HG02759 (cell line): ENCODE measurements around the gene HK1.
"Not testable (repeated sequence)": the region's sequence is repeated elsewhere in the genome, so short reads cannot be mapped to it uniquely, and the experiment has no call there.

Experiments used
- ATAC-seq: cut with Tn5 transposase; IDR thresholded peaks from one replicate; pipeline ENCODE4 v1.9.1; 2021; ENCODE audit warnings: mild to moderate bottlenecking, moderate library complexity; ENCODE audit not compliant: unreplicated experiment

The HK1 gene

DNA sequence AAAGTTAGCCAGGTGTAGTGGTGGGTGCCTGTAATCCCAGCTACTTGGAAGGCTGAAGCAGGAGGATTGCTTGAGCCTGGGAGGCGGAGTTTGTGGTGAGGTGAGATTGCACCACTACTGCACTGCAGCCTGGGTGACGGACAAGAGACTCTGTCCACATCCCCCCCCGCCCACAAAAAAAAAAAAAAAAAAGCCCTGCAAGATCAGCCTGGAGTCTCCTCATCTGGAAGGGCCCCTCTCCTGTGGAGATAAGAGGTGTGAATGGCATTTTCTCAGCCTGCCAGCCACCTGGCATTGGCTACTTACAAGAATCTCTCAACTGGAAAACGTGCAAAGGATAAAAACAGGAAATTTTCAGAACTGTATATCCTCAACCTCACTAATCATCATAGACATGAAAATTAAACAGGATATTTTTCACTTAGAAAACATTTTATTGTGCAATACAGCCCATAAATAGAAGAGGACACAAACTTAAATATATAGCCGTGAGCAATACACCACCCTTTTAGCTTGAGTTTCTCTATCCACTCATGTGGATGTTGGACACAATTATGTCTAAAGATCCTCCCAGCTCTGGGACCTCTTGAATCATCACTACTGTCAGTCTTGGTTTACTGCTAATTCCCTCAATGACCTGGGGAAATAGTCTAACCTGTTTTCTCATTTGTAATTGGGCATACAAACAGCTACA is 161.7 kb downstream of the HK1 start:
- no peak for ATAC-seq

DNA sequence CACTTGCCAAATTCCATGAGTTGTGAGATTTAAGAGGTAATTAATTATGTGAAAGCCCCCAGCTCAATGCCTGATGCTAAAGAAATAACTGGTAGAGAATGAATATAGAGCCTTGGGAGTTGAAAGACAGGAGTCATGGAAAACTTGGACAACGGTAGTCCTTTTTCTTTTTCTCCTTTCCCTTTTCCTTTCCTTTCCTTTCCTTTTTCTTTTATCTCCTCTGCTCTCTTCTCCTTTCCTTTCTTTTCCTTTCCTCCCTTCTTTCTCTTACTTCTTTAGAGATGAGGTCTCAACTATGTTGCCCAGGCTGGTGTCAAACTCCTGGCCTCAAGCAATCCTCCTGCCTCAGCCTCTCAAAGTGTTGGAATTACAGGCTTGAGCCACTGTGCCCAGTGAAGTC is 165.1 kb downstream of the HK1 start:
- ATAC-seq = no peak

DNA sequence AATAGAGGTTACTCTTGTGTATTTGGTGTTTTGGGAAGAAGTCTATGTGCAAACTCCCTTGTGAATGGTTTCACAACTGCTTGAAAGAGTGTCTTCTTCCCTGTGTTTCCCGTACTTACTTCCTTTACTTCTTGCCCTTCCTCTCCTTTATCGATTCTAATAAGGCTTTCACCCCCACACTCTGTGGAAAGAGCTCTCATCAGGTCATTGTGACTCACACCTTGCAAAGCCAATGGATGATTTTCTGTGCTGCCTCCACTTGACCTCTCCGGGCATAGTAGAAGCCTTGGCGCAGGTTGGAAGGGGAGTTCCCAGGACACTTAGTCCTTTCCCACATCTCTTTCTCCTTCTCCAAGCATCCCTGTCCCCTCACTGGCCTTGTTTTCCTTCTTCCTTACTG is 166.7 kb downstream of the HK1 start:
- ATAC-seq = no peak

DNA sequence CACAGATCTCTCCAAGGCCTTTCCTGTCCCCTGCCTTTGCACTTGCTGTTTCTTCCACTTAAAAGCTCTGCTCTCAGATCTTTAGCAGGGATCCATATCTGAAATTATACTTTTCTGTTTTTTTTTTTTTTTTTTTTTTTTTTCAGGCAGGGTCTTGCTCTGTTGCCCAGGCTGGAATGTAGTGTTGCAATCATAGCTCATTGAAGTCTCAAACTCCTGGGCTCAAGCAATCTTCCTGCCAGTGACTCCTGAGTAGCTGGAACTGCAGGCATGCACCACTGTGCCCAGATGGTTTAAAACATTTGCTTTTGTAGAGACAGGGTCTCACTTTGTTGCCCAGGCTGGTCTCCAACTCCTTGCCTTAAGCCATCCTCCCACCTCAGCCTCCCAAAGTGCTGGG is 167.9 kb downstream of the HK1 start:
- ATAC-seq = no peak

DNA sequence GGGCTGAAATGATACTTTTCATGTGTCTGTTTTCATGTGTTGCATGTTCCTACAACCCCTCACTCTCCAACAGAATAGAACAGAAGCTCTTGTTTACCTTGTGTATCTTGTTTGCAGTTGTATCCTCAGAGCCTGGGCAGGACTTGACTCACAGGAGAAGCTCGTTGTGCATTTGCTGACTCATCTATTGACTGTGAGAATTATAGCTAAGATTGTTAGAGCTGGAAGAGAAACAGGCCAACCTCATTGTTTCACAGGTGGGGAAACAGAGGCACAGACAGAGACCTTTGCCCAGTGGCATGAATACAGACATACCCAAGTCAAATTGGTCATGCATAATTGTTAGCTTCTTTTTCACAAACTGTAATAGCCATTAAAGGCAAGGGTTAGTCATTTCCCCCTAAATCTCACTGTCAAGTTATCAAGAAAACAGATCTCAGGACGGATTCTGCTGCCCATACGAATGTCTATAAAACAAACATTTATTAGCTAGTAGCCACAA is 168.4 kb downstream of the HK1 start:
- no peak for ATAC-seq

DNA sequence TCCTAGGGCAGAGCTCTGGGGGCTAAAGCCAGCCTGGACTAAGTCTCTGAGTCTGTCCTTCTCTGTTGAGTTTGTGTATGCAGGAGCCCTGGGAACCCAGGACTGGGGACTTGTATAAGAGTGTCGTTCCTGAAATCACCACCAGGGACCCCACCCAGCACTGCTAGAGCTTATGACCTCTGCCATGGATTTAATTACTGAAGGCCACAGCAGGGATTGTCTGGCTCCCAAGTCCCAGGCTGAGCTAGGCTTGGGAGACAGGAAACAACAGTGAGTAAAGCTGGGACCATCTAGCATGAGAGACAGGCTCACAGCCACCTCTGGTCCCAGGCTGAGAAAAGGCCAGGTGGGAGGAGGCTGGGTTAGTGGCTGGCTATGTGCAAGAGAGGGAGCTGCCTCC is 171.5 kb downstream of the HK1 start:
- peak; percentile 46 for ATAC-seq

DNA sequence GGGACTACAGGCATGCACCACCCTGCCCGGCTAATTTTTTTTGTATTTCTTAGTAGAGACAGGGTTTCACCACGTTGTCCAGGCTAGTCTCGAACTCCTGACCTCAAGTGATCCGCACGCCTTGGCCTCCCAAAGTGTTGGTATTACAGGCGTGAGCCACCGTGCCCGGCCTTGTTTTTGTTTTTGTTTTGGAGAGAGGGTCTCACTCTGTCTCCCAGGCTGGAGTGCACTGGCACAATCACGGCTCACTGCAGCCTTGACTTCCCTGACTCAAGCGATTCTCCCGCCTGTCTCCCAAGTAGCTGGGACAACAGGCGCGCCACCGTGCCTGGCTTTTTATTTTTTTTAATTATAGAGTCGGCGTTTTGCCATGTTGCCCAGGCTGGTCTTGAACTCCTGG is 172.1 kb downstream of the HK1 start:
- not testable (repeated sequence) for ATAC-seq

DNA sequence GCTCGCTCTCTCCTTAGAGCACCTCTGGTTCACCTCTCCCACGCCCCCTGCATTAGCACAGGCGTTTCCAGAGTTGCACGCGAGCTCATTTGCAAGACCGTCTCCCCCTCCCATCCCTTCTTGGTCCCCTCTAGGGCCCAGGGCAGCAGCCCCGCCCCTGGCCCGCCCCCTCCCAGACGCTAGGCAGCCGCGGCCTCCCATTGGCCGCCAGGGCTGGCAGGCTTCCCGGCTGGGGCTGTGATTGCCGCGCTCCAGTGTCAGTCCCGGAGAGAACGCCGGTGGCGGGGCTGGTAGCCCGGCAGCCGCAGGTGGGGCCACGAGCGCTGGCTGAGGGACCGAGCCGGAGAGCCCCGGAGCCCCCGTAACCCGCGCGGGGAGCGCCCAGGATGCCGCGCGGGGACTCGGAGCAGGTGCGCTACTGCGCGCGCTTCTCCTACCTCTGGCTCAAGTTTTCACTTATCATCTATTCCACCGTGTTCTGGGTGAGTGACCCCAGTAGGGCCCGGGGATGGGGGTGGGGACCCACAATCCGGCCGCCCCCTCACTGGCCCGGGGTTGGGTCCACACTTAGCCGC is 173.0 kb downstream of the HK1 start, which contains the start of gene TSPAN15:
Gene TSPAN15 (plus strand): TSS at position 257 of the 575 bp plus-strand sequence. CDS start 130 bp downstream, at position 387.
- peak; percentile 94 for ATAC-seq
